HepG2 (cell line): Measurements from ENCODE around the gene TCERG1L. TPM values are rescaled to one million over a fixed set of nuclear protein-coding genes. Genes with fewer than 3 reads are reported as not detected.

Source experiments
- ATAC-seq: fragments of 200-7000 bp; cut with Tn5 transposase; 3 replicates; pipeline ENCODE4 v1.9.1; 2020; ENCODE audit warnings: mild to moderate bottlenecking, moderate library complexity
- BruUV-seq: library from RNA; stranded (reverse); fragments of 400-500 nt; replicated peaks from 2 replicates; lab custom pipeline; 2021; lab: Mats Ljungman, UMichigan
- CTCF ChIA-PET: fragments of 300-600 bp; formaldehyde crosslinking; extraction: SDS; loops from one replicate; lab custom pipeline; 2021; ENCODE audit warnings: low total read pairs, inconsistent platforms, low intra/inter-chr PET ratio; lab: Yijun Ruan, JAX
- POLR2A ChIA-PET: fragments of 350-600 bp; sonication (Branson Sonifier 250); formaldehyde crosslinking; loops from one replicate; lab custom pipeline; 2020; ENCODE audit warnings: antibody characterized with exemption, inconsistent platforms; lab: Yijun Ruan, JAX
- DNase-seq: peaks from one replicate; pipeline ENCODE4 v3.0.0-alpha.2; 2015; ENCODE audit warnings: low spot score
- FAIRE-seq: peaks from 3 replicates; lab custom pipeline; 2011; peaks lifted over from hg19 to GRCh38; lab: Jason Lieb, UNC
- H2AFZ ChIP-seq: one replicate; pipeline ENCODE4 v1.6.1; 2011; ENCODE audit warnings: low read length, inconsistent platforms
- H3K27ac ChIP-seq: fragments of 300-600 bp; 3 replicates; pipeline ENCODE4 v1.8.0; 2011; ENCODE audit warnings: mixed run types, mild to moderate bottlenecking, mixed read lengths, low read length, inconsistent platforms; ENCODE audit not compliant: insufficient read depth; ENCODE audit errors: extremely low read length
- H3K27me3 ChIP-seq, 2 experiments: fragments of 200-600 bp in 1 of 2; 2 replicates in 1 of 2; 3 replicates in 1 of 2; pipeline versions ENCODE4 v1.6.0 to v1.8.0; 2011; ENCODE audit warnings: low read length in 2 of 2, mild to moderate bottlenecking in 2 of 2, moderate library complexity in 2 of 2, inconsistent platforms in 1 of 2; ENCODE audit not compliant: insufficient read depth in 2 of 2, control insufficient read depth in 1 of 2
- H3K36me3 ChIP-seq, 2 experiments: fragments of 200-600 bp in 1 of 2; replicated peaks in 1 of 2; 2 replicates in 1 of 2; 3 replicates in 1 of 2; pipeline versions ENCODE4 v1.5.1 to v1.8.0; 2011; ENCODE audit warnings: low read length in 2 of 2, inconsistent platforms in 1 of 2; ENCODE audit not compliant: insufficient read depth in 2 of 2, control insufficient read depth in 1 of 2
- H3K4me1 ChIP-seq: 2 replicates; pipeline ENCODE4 v1.5.1; 2012; ENCODE audit warnings: low read length, inconsistent platforms; ENCODE audit not compliant: insufficient read depth
- H3K4me2 ChIP-seq: 2 replicates; pipeline ENCODE4 v1.6.0; 2011; ENCODE audit warnings: low read depth, low read length, inconsistent platforms
- H3K4me3 ChIP-seq, 3 experiments: fragments of 200-600 bp in 1 of 3; sonication (generic), shearing (Covaris generic) in 1 of 3; replicated peaks in 1 of 3; 2 replicates each; pipeline ENCODE4 v1.5.1; 2011 to 2016; ENCODE audit warnings: low read length in 3 of 3, inconsistent platforms in 2 of 3, low read depth in 2 of 3, mild to moderate bottlenecking in 2 of 3, control low read depth in 1 of 3, mixed read lengths in 1 of 3; ENCODE audit not compliant: insufficient read depth in 1 of 3
- H3K79me2 ChIP-seq: one replicate; pipeline ENCODE4 v1.6.1; 2011; ENCODE audit warnings: low read length, inconsistent platforms; ENCODE audit not compliant: insufficient read depth
- H3K9ac ChIP-seq: 2 replicates; pipeline ENCODE4 v1.6.0; 2011; ENCODE audit warnings: mild to moderate bottlenecking, low read depth, low read length, inconsistent platforms; ENCODE audit not compliant: insufficient read depth
- H3K9me3 ChIP-seq: 2 replicates; pipeline ENCODE4 v1.5.1; 2012; ENCODE audit warnings: mild to moderate bottlenecking, low read length
- H4K20me1 ChIP-seq: 2 replicates; pipeline ENCODE4 v1.6.0; 2011; ENCODE audit warnings: inconsistent platforms, mild to moderate bottlenecking, low read length, moderate library complexity; ENCODE audit not compliant: insufficient read depth
- ZNF205 ChIP-seq: IDR thresholded peaks from 2 replicates; pipeline ENCODE4 v1.6.1; 2018; ENCODE audit warnings: missing biosample characterization, missing genetic modification reagents
- ZNF329 ChIP-seq: sonication (generic); formaldehyde crosslinking; IDR thresholded peaks from 2 replicates; pipeline ENCODE4 v1.9.0; 2021; ENCODE audit warnings: low read depth, mild to moderate bottlenecking, missing genetic modification reagents
- ZNF768 ChIP-seq: sonication (generic); formaldehyde crosslinking; IDR thresholded peaks from 2 replicates; pipeline ENCODE4 v1.4.0; 2020; ENCODE audit warnings: missing genetic modification reagents
- in situ Hi-C: cut with HindIII; loops from 2 replicates; pipeline ENCODE4 v1.10.0; 2017; ENCODE audit warnings: low pct_unique_long_range_greater_than_20kb; ENCODE audit not compliant: extremely low pct_ligation_motif_present
- intact Hi-C: fragments of 100-400 bp; cut with micrococcal nuclease; formaldehyde crosslinking; loops from one replicate; pipeline ENCODE4 v1.10.0; 2022; ENCODE audit not compliant: unreplicated experiment
- polyA plus RNA-seq, 8 experiments: library from polyadenylated mRNA; depleted of rRNA in 3 of 8; stranded (reverse) in 7 of 8; unstranded in 1 of 8; fragments of >200 nt; fragmentation: Illumina TruSeq in 4 of 8; extraction: Trizol in 4 of 8; gene quantifications; 2 replicates each; pipeline versions ENCODE4 v1.2.1 to v1.2.3, GENCODE V29; 2011 to 2016; ENCODE audit warnings: low read depth in 4 of 8, missing spikeins in 1 of 8, mixed read lengths in 1 of 8; ENCODE audit not compliant: insufficient read depth in 1 of 8
- total RNA-seq, 5 experiments: library from RNA; depleted of rRNA; stranded (reverse); fragments of >200 nt; fragmentation: Illumina TruSeq; extraction: Trizol; gene quantifications; 2 replicates each; pipeline ENCODE4 v1.2.3, GENCODE V29; 2016; ENCODE audit warnings: low read depth in 1 of 5
- TF ChIP-seq, protein P1 (sequence below): sonication (generic); formaldehyde crosslinking; IDR thresholded peaks from 2 replicates; pipeline ENCODE4 v1.5.0; 2020; ENCODE audit warnings: mild to moderate bottlenecking, missing genetic modification reagents, borderline replicate concordance
- TF ChIP-seq, protein P2 (sequence below): sonication (generic); formaldehyde crosslinking; IDR thresholded peaks from 2 replicates; pipeline ENCODE4 v1.8.1; 2023; ENCODE audit warnings: mild to moderate bottlenecking, missing genetic modification reagents, borderline replicate concordance

Gene TCERG1L
- total and polyA plus RNA-seq, 2 of the 13 experiments (the other 11 are each of a cell fraction or from before 2014, with no cell fraction given) = not detected

DNA sequence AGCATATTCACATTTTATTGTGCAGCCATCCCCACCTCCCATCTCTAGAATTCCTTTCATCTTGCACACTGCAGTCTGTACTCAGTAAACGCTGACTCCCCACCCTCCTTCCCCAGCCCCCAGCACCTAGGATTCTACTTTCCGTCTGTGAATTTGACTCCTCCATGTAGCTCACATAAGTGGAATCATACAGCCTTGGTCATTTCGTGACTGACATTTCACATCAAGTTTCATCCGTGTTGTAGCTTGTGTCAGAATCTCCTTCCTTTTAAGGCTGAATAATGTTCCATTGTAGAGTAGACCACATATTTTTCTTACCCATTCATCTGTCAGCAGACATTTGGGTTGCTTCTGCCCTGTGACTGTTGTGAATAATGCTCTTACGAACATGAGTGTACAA, 26.2 kb upstream of the TCERG1L start (continued):
- TF ChIP-seq, protein P1, sequence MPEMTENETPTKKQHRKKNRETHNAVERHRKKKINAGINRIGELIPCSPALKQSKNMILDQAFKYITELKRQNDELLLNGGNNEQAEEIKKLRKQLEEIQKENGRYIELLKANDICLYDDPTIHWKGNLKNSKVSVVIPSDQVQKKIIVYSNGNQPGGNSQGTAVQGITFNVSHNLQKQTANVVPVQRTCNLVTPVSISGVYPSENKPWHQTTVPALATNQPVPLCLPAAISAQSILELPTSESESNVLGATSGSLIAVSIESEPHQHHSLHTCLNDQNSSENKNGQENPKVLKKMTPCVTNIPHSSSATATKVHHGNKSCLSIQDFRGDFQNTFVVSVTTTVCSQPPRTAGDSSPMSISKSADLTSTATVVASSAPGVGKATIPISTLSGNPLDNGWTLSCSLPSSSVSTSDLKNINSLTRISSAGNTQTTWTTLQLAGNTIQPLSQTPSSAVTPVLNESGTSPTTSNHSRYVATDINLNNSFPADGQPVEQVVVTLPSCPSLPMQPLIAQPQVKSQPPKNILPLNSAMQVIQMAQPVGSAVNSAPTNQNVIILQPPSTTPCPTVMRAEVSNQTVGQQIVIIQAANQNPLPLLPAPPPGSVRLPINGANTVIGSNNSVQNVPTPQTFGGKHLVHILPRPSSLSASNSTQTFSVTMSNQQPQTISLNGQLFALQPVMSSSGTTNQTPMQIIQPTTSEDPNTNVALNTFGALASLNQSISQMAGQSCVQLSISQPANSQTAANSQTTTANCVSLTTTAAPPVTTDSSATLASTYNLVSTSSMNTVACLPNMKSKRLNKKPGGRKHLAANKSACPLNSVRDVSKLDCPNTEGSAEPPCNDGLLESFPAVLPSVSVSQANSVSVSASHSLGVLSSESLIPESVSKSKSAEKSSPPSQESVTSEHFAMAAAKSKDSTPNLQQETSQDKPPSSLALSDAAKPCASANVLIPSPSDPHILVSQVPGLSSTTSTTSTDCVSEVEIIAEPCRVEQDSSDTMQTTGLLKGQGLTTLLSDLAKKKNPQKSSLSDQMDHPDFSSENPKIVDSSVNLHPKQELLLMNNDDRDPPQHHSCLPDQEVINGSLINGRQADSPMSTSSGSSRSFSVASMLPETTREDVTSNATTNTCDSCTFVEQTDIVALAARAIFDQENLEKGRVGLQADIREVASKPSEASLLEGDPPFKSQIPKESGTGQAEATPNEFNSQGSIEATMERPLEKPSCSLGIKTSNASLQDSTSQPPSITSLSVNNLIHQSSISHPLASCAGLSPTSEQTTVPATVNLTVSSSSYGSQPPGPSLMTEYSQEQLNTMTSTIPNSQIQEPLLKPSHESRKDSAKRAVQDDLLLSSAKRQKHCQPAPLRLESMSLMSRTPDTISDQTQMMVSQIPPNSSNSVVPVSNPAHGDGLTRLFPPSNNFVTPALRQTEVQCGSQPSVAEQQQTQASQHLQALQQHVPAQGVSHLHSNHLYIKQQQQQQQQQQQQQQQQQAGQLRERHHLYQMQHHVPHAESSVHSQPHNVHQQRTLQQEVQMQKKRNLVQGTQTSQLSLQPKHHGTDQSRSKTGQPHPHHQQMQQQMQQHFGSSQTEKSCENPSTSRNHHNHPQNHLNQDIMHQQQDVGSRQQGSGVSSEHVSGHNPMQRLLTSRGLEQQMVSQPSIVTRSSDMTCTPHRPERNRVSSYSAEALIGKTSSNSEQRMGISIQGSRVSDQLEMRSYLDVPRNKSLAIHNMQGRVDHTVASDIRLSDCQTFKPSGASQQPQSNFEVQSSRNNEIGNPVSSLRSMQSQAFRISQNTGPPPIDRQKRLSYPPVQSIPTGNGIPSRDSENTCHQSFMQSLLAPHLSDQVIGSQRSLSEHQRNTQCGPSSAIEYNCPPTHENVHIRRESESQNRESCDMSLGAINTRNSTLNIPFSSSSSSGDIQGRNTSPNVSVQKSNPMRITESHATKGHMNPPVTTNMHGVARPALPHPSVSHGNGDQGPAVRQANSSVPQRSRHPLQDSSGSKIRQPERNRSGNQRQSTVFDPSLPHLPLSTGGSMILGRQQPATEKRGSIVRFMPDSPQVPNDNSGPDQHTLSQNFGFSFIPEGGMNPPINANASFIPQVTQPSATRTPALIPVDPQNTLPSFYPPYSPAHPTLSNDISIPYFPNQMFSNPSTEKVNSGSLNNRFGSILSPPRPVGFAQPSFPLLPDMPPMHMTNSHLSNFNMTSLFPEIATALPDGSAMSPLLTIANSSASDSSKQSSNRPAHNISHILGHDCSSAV (CRISPR knock-in tag) = no peak

DNA sequence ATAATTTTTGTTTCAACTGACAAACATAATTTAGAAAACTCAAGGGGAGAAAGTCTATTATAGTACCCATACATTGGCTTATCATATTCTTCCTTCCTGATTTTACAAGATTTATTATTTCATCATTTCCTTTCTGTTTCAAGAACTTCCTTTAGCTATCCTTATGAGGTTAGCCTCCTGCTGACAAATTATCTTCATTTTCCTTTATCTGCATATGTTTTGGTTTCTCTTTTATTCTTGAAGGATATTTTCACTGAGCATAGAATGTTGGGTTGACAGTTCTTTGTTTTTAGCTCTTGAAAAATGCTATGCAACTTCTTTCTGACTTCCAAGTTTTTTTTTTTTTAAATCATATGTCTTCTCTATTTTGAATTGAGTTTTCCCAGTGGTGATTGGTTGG, 21.3 kb upstream of the TCERG1L start:
- no peaks in the 10 kb centered on the region for H3K27me3 ChIP-seq
- POLR2A ChIA-PET = no interaction called here

More for the DNA sequence above, 21.3 kb upstream of the TCERG1L start:
- no peaks in the 10 kb centered on the region for H3K4me1 ChIP-seq
- no peak overlapping the region for H3K4me2 ChIP-seq
- no peak overlapping the region for H3K4me3 ChIP-seq
- CTCF ChIA-PET = no interaction called here
- TF ChIP-seq, protein P2, sequence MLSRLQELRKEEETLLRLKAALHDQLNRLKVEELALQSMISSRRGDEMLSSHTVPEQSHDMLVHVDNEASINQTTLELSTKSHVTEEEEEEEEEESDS (CRISPR knock-in tag) = no peak
- TF ChIP-seq ZNF205 (CRISPR knock-in tag) (no peak), ZNF768 (no peak), ZNF329 (CRISPR knock-in tag) (no peak)
- TF ChIP-seq, all 625 proteins: peak for 0
- H3K27ac ChIP-seq = no peak overlapping the region
- no peak overlapping the region for H2AFZ ChIP-seq
- ATAC-seq = no peak
- intact Hi-C loops = no loop called here
- H3K9ac ChIP-seq = no peak overlapping the region
- in situ Hi-C loops = no loop called here
- no peak for FAIRE-seq
- no peaks in the 10 kb centered on the region for H3K36me3 ChIP-seq
- DNase-seq = no peak
- BruUV-seq = no TSS peak
- H3K79me2 ChIP-seq = no peaks in the 10 kb centered on the region
- H4K20me1 ChIP-seq = no peaks in the 10 kb centered on the region
- no peaks in the 10 kb centered on the region for H3K9me3 ChIP-seq
